Measurements from ENCODE around the gene VASH2. TPM values are rescaled to one million over a fixed set of nuclear protein-coding genes. Genes with fewer than 3 reads are reported as not detected.

VASH2 gene
- total RNA-seq, 1 experiment from 2014 or later, result 303 TPM

- TF ChIP-seq ZNF263 (CRISPR knock-in tag; IDR thresholded peaks at IDR 0.05; ENCODE audit: low read depth) (no peak), NFATC4 (CRISPR knock-in tag; IDR thresholded peaks at IDR 0.05) (no peak), ARID4B (CRISPR knock-in tag; IDR thresholded peaks at IDR 0.05; ENCODE audit: borderline replicate concordance) (no peak), ATF1 (CRISPR knock-in tag; IDR thresholded peaks at IDR 0.05) (no peak), PRRX2 (CRISPR knock-in tag; IDR thresholded peaks at IDR 0.05) (0 out of 2 replicates have a peak, but pooled peaks have one; percentile 4), NR3C1 (CRISPR knock-in tag; conservative IDR thresholded peaks at IDR 0.05; ENCODE audit: low read depth) (no peak), FOXP1 (CRISPR knock-in tag; IDR thresholded peaks at IDR 0.05; ENCODE audit: borderline replicate concordance) (peak; percentile 67; the same call in 1 of the 2 replicates), FOXP4 (CRISPR knock-in tag; IDR thresholded peaks at IDR 0.05) (no peak), CREB1 (CRISPR knock-in tag; IDR thresholded peaks at IDR 0.05) (peak; percentile 61; the same call in 1 of the 2 replicates), USF2 (CRISPR knock-in tag; IDR thresholded peaks at IDR 0.05) (no peak), RORB (CRISPR knock-in tag; IDR thresholded peaks at IDR 0.05) (no peak), FOXK1 (CRISPR knock-in tag; IDR thresholded peaks at IDR 0.05) (peak; percentile 33; the same call in 1 of the 2 replicates), KAT7 (CRISPR knock-in tag; IDR thresholded peaks at IDR 0.05; ENCODE audit: borderline replicate concordance) (peak; percentile 78; the same call in 1 of the 2 replicates), ZBTB43 (CRISPR knock-in tag; IDR thresholded peaks at IDR 0.05) (no peak), ELF4 (CRISPR knock-in tag; IDR thresholded peaks at IDR 0.05; ENCODE audit: low read depth) (no peak), OVOL2 (CRISPR knock-in tag; IDR thresholded peaks at IDR 0.05; ENCODE audit: borderline replicate concordance) (no peak), SMAD4 (CRISPR knock-in tag; IDR thresholded peaks at IDR 0.05) (no peak), MXD4 (CRISPR knock-in tag; IDR thresholded peaks at IDR 0.05; ENCODE audit: borderline replicate concordance) (no peak), NR2C2 (CRISPR knock-in tag; IDR thresholded peaks at IDR 0.05) (no peak), ZNF425 (CRISPR knock-in tag; conservative IDR thresholded peaks at IDR 0.05) (no peak), MYBL2 (CRISPR knock-in tag; IDR thresholded peaks at IDR 0.05) (0 out of 2 replicates have a peak, but pooled peaks have one; percentile 31)
- TF ChIP-seq, protein P1, sequence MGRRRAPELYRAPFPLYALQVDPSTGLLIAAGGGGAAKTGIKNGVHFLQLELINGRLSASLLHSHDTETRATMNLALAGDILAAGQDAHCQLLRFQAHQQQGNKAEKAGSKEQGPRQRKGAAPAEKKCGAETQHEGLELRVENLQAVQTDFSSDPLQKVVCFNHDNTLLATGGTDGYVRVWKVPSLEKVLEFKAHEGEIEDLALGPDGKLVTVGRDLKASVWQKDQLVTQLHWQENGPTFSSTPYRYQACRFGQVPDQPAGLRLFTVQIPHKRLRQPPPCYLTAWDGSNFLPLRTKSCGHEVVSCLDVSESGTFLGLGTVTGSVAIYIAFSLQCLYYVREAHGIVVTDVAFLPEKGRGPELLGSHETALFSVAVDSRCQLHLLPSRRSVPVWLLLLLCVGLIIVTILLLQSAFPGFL (CRISPR knock-in tag; IDR thresholded peaks at IDR 0.05; ENCODE audit: borderline replicate concordance), result no peak
- TF ChIP-seq, protein P2, sequence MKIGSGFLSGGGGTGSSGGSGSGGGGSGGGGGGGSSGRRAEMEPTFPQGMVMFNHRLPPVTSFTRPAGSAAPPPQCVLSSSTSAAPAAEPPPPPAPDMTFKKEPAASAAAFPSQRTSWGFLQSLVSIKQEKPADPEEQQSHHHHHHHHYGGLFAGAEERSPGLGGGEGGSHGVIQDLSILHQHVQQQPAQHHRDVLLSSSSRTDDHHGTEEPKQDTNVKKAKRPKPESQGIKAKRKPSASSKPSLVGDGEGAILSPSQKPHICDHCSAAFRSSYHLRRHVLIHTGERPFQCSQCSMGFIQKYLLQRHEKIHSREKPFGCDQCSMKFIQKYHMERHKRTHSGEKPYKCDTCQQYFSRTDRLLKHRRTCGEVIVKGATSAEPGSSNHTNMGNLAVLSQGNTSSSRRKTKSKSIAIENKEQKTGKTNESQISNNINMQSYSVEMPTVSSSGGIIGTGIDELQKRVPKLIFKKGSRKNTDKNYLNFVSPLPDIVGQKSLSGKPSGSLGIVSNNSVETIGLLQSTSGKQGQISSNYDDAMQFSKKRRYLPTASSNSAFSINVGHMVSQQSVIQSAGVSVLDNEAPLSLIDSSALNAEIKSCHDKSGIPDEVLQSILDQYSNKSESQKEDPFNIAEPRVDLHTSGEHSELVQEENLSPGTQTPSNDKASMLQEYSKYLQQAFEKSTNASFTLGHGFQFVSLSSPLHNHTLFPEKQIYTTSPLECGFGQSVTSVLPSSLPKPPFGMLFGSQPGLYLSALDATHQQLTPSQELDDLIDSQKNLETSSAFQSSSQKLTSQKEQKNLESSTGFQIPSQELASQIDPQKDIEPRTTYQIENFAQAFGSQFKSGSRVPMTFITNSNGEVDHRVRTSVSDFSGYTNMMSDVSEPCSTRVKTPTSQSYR (CRISPR knock-in tag; IDR thresholded peaks at IDR 0.05), result peak; percentile 71; the same call in 1 of the 2 replicates
Observed at GRCh38 chr1:212916481-212917133, 33.7 kb upstream of the VASH2 start (continued).

Measured in WTC11 (cell line).